NCI-H1417 treated with DMSO at 0.1 percent for 48 hours (cell line): Measurements from ENCODE around the gene HLA-DRA.

Source experiments
- DNase-seq: peaks from one replicate; lab custom pipeline; 2025; lab: John Stamatoyannopoulos, UW

Gene HLA-DRA

DNA sequence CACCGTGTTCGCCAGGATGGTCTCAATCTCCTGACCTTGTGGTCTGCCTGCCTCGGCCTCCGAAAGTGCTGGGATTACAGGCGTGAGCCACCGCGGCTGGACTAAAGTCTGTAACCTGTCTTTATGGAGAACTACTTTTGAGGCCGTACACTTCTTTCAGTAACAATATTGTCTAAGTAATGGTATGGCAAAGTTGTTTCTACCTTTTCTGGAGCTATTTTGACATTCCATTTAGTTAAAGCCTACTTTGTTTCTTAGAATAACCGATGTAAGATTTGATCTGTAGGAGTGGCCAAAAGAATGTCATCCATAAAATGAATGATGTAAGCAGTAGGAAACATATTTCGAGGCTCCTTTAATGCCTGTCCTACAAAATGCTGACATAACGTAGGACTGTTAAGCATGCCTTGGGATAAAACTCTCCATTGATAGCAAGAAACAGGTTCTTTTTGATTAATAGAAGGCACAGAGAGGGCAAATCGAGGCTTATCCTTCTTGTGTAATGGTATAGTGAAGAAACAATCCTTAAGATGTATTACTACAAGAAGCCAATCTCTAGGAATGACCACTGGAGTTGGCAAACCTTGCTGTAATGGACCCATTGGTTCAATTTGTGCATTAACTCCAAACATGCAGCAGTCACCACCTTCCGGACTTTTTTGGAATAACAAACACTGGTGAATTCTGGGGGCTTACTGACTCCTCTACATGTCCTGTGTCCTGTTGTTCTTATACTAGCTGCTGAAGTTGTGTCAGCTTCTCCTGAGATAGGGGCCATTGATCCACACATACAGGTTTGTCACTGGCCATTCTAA, 35.9 kb downstream of the HLA-DRA start:
- DNase-seq, result no peak

DNA sequence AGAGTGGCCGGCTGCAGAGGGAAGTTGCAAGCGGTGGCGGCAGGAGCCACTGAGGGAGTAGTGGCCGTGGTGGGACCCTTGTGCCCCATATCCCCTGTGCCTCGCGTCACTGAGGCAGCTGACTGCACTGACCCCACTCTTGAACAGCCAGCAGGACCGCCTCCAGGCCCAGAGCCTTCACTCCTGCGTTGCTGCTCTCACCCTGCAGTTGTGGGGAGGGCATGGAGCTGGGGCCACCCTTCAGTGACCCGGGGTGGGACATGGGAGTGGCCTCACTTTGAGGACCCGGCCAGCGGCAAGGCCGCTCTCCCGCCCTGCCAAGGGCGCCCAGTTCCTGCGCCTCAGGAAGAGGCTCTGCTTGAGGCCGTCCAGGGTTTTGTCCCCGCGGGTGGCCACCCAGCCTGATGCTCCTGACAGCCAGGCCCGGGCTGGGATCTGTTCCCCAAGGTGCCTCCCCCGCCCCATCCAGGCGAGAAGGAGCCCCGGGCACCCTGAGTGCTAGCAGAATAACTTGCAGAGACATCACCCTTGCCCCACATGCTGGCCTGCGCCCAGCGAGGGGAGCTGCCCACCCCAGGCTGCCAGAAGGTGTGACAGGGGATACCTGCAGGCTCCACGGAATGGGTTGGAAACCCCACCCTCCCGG, 44.4 kb downstream of the HLA-DRA start:
- no peak for DNase-seq

DNA sequence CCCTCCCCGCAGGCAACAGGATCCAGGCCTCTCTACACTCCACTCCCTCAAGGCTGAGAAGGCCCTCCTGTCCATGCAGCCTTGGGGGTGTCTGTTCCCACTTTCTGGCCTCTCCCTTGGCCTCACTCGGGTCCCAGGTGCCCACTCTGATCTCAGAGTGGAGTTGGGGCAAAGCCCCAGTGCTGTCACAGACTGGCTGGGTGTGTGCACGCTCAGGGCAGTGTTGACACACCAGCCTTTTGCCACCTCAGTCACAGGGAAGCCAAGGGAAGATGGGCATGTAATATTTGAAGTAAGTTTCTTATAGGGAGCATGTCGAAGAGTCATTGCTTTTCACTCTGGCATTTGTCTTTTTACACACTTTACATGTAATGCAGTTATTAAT, 44.9 kb downstream of the HLA-DRA start:
- no peak for DNase-seq

DNA sequence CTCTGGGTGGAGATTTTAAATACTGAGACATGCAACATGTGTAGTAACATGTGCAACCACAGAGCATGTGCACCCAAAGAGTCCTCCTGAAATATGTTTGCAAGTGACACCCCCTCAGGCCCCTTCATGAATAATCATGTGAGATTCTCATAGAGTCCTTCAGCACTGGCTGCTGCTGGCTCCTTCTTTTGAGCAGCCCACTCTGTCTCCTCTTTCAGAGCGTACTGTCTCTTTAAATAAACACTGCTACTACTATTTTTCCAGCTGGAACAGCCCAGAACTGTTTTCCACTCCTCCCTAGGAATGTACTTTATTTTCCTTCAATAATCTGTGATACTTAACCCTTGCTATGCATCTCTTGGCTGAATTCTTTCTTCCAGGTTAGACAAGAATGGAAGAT, 48.4 kb downstream of the HLA-DRA start:
- no peak for DNase-seq

DNA sequence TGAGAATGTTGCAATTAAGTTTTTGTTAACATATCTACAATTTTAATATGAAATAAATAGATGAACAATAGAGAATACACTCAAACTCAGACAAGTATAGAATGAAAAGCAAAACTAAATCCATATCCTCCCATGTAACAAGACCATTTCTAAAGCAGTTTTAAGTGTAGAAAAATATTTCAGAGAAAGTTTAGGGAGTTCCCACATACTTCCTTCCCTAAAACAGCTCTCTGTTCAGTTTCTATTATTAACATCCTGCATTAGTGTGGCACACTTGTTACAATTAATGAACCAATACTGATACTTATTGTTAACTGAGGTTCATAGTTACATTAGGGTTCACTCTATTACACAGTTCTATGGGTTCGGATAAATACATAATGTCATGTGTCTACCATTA, 52.0 kb downstream of the HLA-DRA start:
- DNase-seq, result no peak

DNA sequence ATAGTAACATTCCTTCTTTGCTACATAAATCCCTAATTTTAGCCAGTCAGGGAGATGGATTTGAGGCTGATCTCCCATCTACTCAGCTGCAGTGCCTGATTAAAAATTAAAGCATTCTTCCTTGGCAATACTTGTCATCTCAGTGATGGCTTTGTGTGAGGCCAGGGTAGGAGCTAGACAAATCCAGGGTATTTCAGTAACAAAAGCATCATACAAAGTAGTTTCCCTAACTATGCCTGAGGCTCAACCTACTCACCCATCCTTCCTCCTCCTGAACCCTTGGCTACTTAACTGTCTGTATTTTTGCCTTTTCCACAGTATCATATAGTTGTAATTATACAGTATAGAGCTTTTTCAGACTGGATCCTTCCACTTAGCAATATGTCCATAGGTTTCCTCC, 52.7 kb downstream of the HLA-DRA start:
- no peak for DNase-seq
